GM19395 (cell line): ENCODE data around the gene POU6F2.

Experiments
- ATAC-seq: cut with Tn5 transposase; IDR thresholded peaks from one replicate; pipeline ENCODE4 v1.9.1; 2021; ENCODE audit warnings: mild to moderate bottlenecking, moderate library complexity; ENCODE audit not compliant: unreplicated experiment

POU6F2 gene

GRCh38 chr7:39384386-39384785 is 406.7 kb downstream of the POU6F2 start:
- no peak for ATAC-seq

- ATAC-seq: no peak
Observed at GRCh38 chr7:39386718-39387117, 409.0 kb downstream of the POU6F2 start.

- ATAC-seq: no peak
Observed at GRCh38 chr7:39392151-39392550, 414.4 kb downstream of the POU6F2 start.

- ATAC-seq: no peak
Observed at GRCh38 chr7:39394105-39394680, 416.5 kb downstream of the POU6F2 start.

GRCh38 chr7:39399458-39399857 is 421.7 kb downstream of the POU6F2 start:
- no peak for ATAC-seq

- no peak for ATAC-seq
Observed at GRCh38 chr7:39399986-39400385, 422.3 kb downstream of the POU6F2 start.

GRCh38 chr7:39400836-39401235 is 423.1 kb downstream of the POU6F2 start:
- ATAC-seq: no peak

GRCh38 chr7:39402034-39402433 is 424.3 kb downstream of the POU6F2 start:
- no peak for ATAC-seq

GRCh38 chr7:39404907-39405306 is 427.2 kb downstream of the POU6F2 start:
- no peak for ATAC-seq

- no peak for ATAC-seq
Observed at GRCh38 chr7:39405581-39405980, 427.9 kb downstream of the POU6F2 start.

GRCh38 chr7:39406467-39406866 is 428.8 kb downstream of the POU6F2 start:
- ATAC-seq: no peak

- no peak for ATAC-seq
Observed at GRCh38 chr7:39407137-39407536, 429.4 kb downstream of the POU6F2 start.

- no peak for ATAC-seq
Observed at GRCh38 chr7:39407723-39408122, 430.0 kb downstream of the POU6F2 start.

GRCh38 chr7:39408906-39409305 is 431.2 kb downstream of the POU6F2 start:
- no peak for ATAC-seq

GRCh38 chr7:39410582-39410981 is 432.9 kb downstream of the POU6F2 start:
- no peak for ATAC-seq

- ATAC-seq: peak; percentile 24
Observed at GRCh38 chr7:39413636-39414223, 436.0 kb downstream of the POU6F2 start.

GRCh38 chr7:39414224-39415035 is 436.7 kb downstream of the POU6F2 start:
- peak; percentile 87 for ATAC-seq

GRCh38 chr7:39415091-39415787 is 437.5 kb downstream of the POU6F2 start:
- no peak for ATAC-seq

- ATAC-seq: no peak
Observed at GRCh38 chr7:39416866-39417265, 439.2 kb downstream of the POU6F2 start.

GRCh38 chr7:39417642-39418041 is 439.9 kb downstream of the POU6F2 start:
- no peak for ATAC-seq

GRCh38 chr7:39421251-39421650 is 443.5 kb downstream of the POU6F2 start:
- ATAC-seq: no peak

- ATAC-seq: no peak
Observed at GRCh38 chr7:39421661-39422060, 444.0 kb downstream of the POU6F2 start.
